Measurements from ENCODE around the gene C16orf82. TPM values are rescaled to one million over a fixed set of nuclear protein-coding genes. Genes with fewer than 3 reads are reported as not detected.

C16orf82 gene
- total RNA-seq, 1 experiment from 2014 or later, result not detected

DNA sequence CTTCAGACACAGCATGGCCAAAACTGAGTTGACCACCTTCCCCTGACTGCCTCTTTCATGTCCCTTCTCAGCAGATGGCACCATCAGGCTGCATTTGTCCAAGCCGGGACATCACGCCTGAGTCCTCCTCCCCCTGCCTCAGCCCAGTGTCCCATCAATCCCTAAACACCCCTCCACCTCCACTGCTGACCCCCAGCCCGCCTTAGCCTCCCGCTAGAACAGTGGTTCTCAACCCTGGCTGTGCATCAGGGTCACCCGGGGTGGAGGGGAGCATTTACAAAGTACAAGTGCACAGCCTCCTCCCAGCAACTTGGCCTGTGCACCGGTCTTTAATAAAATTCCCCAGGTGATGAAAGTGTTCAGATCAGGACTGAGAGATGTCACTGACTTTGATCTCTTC, 4.0 kb downstream of the C16orf82 start:
- no peaks in the 10 kb centered on the region for H4K20me1 ChIP-seq (ENCODE audit: control insufficient read depth, insufficient read depth, insufficient read length)
- no peak overlapping the region for H2BK5ac ChIP-seq (ENCODE audit: insufficient read length, low read length)
- H2BK15ac ChIP-seq (ENCODE audit: low read depth, low read length), result no peak overlapping the region
- no peak overlapping the region for H3K4ac ChIP-seq (ENCODE audit: low read depth, low read length)
- no peak overlapping the region for H3K18ac ChIP-seq (ENCODE audit: insufficient read length, low read depth, low read length)
- Mint-ChIP-seq H3K4me3 (no peak overlapping the region), H3K27ac (peak overlapping the region in 1 of 3 experiments; percentile 48; a peak in 1 of 7 replicates), H3K36me3 (ENCODE audit: insufficient read depth in 1 of 3, low read depth in 3 of 3) (peaks cover 0 to 5% (median 2%) of the 10 kb centered on the region in 3 experiments; a peak in 3 of 7 replicates), H3K4me1 (peaks cover 4 to 11% of the 10 kb centered on the region in 2 experiments), H3K9me3 (peaks cover 2 to 4% of the 10 kb centered on the region in 2 experiments; a peak in 2 of 5 replicates), H3K27me3 (ENCODE audit: low read depth) (peaks cover 15% of the 10 kb centered on the region)
- H4K8ac ChIP-seq (replicated peaks; ENCODE audit: insufficient read length, low read depth, low read length), result no peak overlapping the region
- no peak overlapping the region for H3K56ac ChIP-seq (ENCODE audit: insufficient read length, low read depth, low read length)
- no peak overlapping the region for H3K27ac ChIP-seq (ENCODE audit: insufficient read length, low read depth, low read length)
- peaks cover 4% of the 10 kb centered on the region; the same call in 1 of the 2 replicates for H3K27me3 ChIP-seq (ENCODE audit: insufficient read depth, low read length)
- no peak overlapping the region for H4K5ac ChIP-seq (ENCODE audit: insufficient read length, low read depth, low read length)
- no peak overlapping the region for H4K91ac ChIP-seq (ENCODE audit: insufficient read length, low read depth, low read length)
- H3K14ac ChIP-seq (ENCODE audit: insufficient read depth, low read length), result no peak overlapping the region; the same call in 1 of the 2 replicates
- no peak overlapping the region for H2AFZ ChIP-seq (ENCODE audit: low read length)
- H3T11ph ChIP-seq (ENCODE audit: low read length), result no peak overlapping the region
- no peak overlapping the region for H2BK20ac ChIP-seq (ENCODE audit: low read depth, low read length, poor library complexity, severe bottlenecking)
- H3K4me1 ChIP-seq (ENCODE audit: insufficient read depth, low read length), result no peaks in the 10 kb centered on the region
- H3K23ac ChIP-seq (ENCODE audit: insufficient read length, low read depth, low read length), result no peak overlapping the region
- no peak overlapping the region for H3K4me2 ChIP-seq (ENCODE audit: insufficient read depth, insufficient read length, low read length)
- H3K79me1 ChIP-seq (ENCODE audit: insufficient read depth, low read depth, low read length, poor library complexity, severe bottlenecking), result no peaks in the 10 kb centered on the region
- no peak overlapping the region for H3K9ac ChIP-seq (ENCODE audit: extremely low read depth, insufficient read length, low read length)
- DNase-seq, result no peak
- no peak overlapping the region for H2BK120ac ChIP-seq (ENCODE audit: low read depth, low read length, poor library complexity, severe bottlenecking)
- no peaks in the 10 kb centered on the region for H3K79me2 ChIP-seq (ENCODE audit: insufficient read depth, low read length)
- TF ChIP-seq CTCF (conservative IDR thresholded peaks at IDR 0.05), result no peak
- no CpG with 5 or more reads among the region's 6 CpGs for WGBS (ENCODE audit: extremely low coverage, insufficient read length, low lambda C conversion rate)
- no peak overlapping the region for H2AK5ac ChIP-seq (ENCODE audit: insufficient read length, low read length)
- no peak overlapping the region for H2BK12ac ChIP-seq (ENCODE audit: insufficient read length, low read depth, low read length)
- H3K9me3 ChIP-seq (ENCODE audit: control insufficient read depth, low read depth, low read length), result no peaks in the 10 kb centered on the region
- H3K23me2 ChIP-seq (ENCODE audit: insufficient read length, low read depth, low read length, poor library complexity, severe bottlenecking), result no peaks in the 10 kb centered on the region
